ENCODE measurements around the gene TTC3.

Gene TTC3

GRCh38 chr21:37059181-37059580 lies 13.9 kb upstream of the TTC3 start:
- Histone ChIP-seq H3K9me3 (ENCODE audit: insufficient read depth, low read depth, low read length) (0 out of 2 replicates have a peak, but pooled peaks cover 3% of the 10 kb centered on the region), H3K9ac (ENCODE audit: low read depth, low read length, poor library complexity, severe bottlenecking) (no peak overlapping the region), H3K27me3 (ENCODE audit: insufficient read depth, low read length, poor library complexity, severe bottlenecking) (no peaks in the 10 kb centered on the region), H3K4me1 (ENCODE audit: insufficient read depth, low read length, poor library complexity, severe bottlenecking) (peaks cover 25% of the 10 kb centered on the region), H3K9me2 (replicated peaks; ENCODE audit: low read depth, low read length) (no peaks in the 10 kb centered on the region), H3K4me3 (ENCODE audit: low read length, poor library complexity, severe bottlenecking) (no peak overlapping the region), H4K20me1 (ENCODE audit: insufficient read depth, low read length, poor library complexity, severe bottlenecking) (no peaks in the 10 kb centered on the region), H3K36me3 (ENCODE audit: insufficient read depth, low read length) (no peaks in the 10 kb centered on the region), H2AFZ (ENCODE audit: low read length) (no peak overlapping the region), H3K4me2 (ENCODE audit: low read depth, low read length, poor library complexity, severe bottlenecking) (no peak overlapping the region), H3F3A (ENCODE audit: low read depth) (no peaks in the 10 kb centered on the region), H3K79me2 (ENCODE audit: insufficient read depth, low read length) (no peaks in the 10 kb centered on the region)
- TF ChIP-seq EZH2phosphoT487 (IDR thresholded peaks at IDR 0.05; ENCODE audit: borderline replicate concordance) (no peak), CTCF (conservative IDR thresholded peaks at IDR 0.05; ENCODE audit: low read length) (no peak)

- Histone ChIP-seq H3K9ac (ENCODE audit: low read depth, low read length, poor library complexity, severe bottlenecking) (no peak overlapping the region), H3K79me2 (ENCODE audit: insufficient read depth, low read length) (no peaks in the 10 kb centered on the region), H3K4me1 (ENCODE audit: insufficient read depth, low read length, poor library complexity, severe bottlenecking) (peaks cover 25% of the 10 kb centered on the region), H3K4me2 (ENCODE audit: low read depth, low read length, poor library complexity, severe bottlenecking) (no peak overlapping the region), H3K9me3 (ENCODE audit: insufficient read depth, low read depth, low read length) (0 out of 2 replicates have a peak, but pooled peaks cover 3% of the 10 kb centered on the region), H2AFZ (ENCODE audit: low read length) (no peak overlapping the region), H3K27me3 (ENCODE audit: insufficient read depth, low read length, poor library complexity, severe bottlenecking) (no peaks in the 10 kb centered on the region), H4K20me1 (ENCODE audit: insufficient read depth, low read length, poor library complexity, severe bottlenecking) (no peaks in the 10 kb centered on the region), H3K36me3 (ENCODE audit: insufficient read depth, low read length) (no peaks in the 10 kb centered on the region), H3K9me2 (replicated peaks; ENCODE audit: low read depth, low read length) (no peaks in the 10 kb centered on the region), H3K4me3 (ENCODE audit: low read length, poor library complexity, severe bottlenecking) (no peak overlapping the region), H3F3A (ENCODE audit: low read depth) (no peaks in the 10 kb centered on the region)
- TF ChIP-seq CTCF (conservative IDR thresholded peaks at IDR 0.05; ENCODE audit: low read length) (peak; percentile 27), EZH2phosphoT487 (IDR thresholded peaks at IDR 0.05; ENCODE audit: borderline replicate concordance) (no peak)
These were observed 12.8 kb upstream of the TTC3 start for GRCh38 chr21:37060296-37060695.

GRCh38 chr21:37061926-37062592 lies 11.0 kb upstream of the TTC3 start:
- no peak overlapping the region for H3K4me3 ChIP-seq (ENCODE audit: low read length, poor library complexity, severe bottlenecking)
- H3K9me3 ChIP-seq (ENCODE audit: insufficient read depth, low read depth, low read length): no peaks in the 10 kb centered on the region
- no peaks in the 10 kb centered on the region for H3K9me2 ChIP-seq (replicated peaks; ENCODE audit: low read depth, low read length)
- no peaks in the 10 kb centered on the region for H3K36me3 ChIP-seq (ENCODE audit: insufficient read depth, low read length)
- peaks cover 25% of the 10 kb centered on the region for H3K4me1 ChIP-seq (ENCODE audit: insufficient read depth, low read length, poor library complexity, severe bottlenecking)
- no peaks in the 10 kb centered on the region for H3K27me3 ChIP-seq (ENCODE audit: insufficient read depth, low read length, poor library complexity, severe bottlenecking)
- H3K79me2 ChIP-seq (ENCODE audit: insufficient read depth, low read length): no peaks in the 10 kb centered on the region
- H4K20me1 ChIP-seq (ENCODE audit: insufficient read depth, low read length, poor library complexity, severe bottlenecking): no peaks in the 10 kb centered on the region
- H3F3A ChIP-seq (ENCODE audit: low read depth): no peaks in the 10 kb centered on the region
- no peak overlapping the region for H2AFZ ChIP-seq (ENCODE audit: low read length)
- TF ChIP-seq EZH2phosphoT487 (IDR thresholded peaks at IDR 0.05; ENCODE audit: borderline replicate concordance): no peak
- TF ChIP-seq CTCF (conservative IDR thresholded peaks at IDR 0.05; ENCODE audit: low read length): no peak
- no peak overlapping the region for H3K4me2 ChIP-seq (ENCODE audit: low read depth, low read length, poor library complexity, severe bottlenecking)
- H3K9ac ChIP-seq (ENCODE audit: low read depth, low read length, poor library complexity, severe bottlenecking): no peak overlapping the region
